HG03095 (cell line): ENCODE measurements around the gene MEIKIN.

Source experiments
- ATAC-seq: cut with Tn5 transposase; IDR thresholded peaks from one replicate; pipeline ENCODE4 v1.9.1; 2021; ENCODE audit warnings: moderate library complexity; ENCODE audit not compliant: unreplicated experiment

Gene MEIKIN, protein sequence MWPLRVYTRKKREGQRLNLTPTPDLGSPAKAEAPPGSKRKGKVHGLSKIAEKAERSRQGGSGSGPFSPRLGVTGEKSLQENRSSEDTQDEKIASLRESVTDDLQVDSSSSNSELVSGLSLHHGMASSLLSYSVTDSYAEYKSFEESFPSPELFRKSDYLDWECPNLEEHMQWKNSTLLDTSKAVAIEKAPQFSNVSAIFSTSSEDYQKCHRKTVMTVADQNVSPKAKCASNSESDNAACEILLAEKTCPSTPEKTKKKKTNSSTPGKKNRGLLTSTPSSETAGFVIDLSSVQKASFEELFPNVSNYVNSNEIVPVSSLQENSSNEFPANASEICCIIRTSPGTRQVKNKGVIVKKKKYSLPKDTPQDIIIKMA

DNA sequence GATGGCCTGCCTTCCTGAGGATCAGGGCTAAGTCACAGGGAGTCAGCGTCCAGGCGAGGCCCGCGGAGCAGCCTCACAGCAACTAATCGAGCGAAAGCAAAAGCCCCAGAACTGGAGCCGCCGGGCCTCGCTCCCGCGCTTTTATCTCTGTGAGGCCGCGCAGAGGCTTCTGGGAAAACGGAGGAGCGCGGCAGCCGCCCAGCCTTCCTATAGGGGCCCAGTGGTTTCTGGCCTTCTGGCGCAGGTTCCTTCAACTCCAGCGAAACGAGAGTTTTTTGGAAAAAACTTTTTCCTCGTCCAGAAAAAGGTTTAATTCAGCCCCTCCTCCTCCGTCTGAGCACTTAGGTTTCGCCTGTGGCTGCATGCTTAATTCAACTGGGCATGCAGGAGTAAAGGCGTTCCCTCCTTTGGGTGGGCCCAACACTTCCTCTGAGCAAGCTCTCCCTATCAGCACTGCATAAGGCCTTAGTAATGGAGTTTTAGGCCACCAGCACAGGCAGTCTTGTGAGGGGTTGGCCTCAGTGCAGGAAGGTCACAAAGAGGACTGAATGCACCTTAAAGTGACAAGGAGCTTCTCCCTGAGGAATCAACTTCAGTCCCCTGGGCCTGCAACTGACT lies at the start of gene MEIKIN:
MEIKIN (minus strand) TSS at position 113 of the 618 bp plus-strand sequence. CDS start 158 bp downstream, outside the sequence.
- ATAC-seq = no peak

DNA sequence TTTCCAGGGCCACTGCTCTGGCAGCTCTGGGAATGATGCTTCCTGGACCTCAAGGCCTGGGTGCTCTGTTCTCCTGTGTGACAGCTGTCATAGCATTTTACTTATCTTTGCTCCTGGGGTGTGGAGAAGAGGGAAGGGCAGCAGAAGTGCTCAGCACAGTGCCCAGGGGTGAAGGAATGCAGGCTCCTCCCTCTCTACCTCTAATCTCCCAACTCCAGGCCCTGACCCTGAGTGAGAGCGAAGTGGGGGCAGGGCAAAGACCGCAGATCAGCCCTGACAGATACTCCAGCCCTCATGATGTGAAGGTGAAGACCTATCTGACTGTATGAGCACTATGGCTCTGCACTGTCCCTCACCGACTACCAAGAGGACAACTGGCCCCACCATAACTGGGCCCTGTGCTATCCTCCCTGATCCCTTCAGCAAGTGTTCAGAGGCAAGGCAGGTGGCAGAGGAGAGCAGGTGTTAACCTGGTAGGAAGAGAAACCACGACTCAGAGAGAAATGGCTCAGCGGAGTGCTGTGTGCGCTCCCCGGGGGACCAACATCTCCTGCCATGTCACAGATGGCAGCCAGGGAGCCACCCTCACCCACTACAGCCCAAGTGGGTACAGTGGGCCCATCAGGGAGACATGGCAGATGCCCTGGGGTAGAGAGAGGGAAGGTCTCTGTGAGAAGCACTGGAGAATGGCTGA lies 49.2 kb upstream of the MEIKIN start:
- ATAC-seq = no peak

DNA sequence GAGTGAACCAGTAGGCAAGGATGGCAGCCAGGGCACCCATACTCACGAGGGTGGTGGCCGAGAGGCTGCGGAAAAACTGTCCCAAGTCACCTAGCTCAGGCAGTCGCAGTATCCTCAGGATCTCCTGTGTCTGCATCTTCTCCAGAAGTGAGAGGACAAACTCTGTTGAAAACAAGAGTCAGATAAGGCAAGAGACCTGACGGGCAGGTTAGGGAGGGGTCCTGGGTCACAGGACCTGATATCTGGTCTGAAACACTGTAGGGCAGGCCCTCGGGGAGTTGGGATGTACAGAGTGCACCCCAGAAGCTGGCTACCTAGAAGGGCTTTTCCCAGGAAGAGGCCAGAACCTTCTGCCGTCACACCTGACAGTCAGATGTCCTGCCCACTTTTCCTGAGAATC lies 48.6 kb upstream of the MEIKIN start:
- ATAC-seq = no peak

DNA sequence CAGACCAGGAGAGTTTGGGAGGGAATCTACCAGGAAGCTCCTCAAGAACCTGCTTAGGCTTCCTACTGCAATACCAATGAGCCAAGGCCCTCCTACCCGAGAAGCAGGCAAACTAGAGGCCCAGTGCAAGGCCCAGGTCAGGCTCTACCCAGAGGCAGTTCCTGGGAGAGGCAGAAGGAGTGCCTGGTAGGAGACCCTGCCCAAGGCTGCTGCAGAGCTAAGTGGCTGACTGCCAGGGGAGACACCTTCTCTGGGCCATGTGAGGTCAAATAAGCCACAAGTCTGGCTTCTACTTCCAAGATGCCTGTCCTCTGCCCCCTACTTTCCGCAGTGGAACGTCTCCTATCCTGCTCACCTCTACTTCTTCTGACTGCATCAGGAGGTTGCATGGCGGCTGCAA lies 48.2 kb upstream of the MEIKIN start:
- ATAC-seq = no peak

DNA sequence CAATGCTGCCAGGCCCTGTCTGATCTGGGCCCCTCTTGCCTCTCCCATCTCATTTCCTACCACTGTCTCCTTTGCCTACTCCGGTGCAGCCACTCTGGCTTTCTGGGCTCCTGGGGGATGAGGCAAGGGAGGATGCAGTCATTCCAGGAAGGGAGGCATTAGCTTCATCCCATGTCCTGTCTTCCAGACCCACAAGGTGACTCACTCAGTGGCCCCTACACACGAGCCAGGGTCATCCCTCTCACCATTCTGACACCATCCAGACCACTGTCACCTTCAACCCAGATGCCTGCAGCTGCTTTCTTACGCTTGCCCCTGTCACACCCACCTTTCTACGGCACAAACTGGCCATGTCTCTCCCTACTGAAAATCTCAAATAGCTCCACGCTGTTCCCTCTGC lies 46.9 kb upstream of the MEIKIN start:
- no peak for ATAC-seq

DNA sequence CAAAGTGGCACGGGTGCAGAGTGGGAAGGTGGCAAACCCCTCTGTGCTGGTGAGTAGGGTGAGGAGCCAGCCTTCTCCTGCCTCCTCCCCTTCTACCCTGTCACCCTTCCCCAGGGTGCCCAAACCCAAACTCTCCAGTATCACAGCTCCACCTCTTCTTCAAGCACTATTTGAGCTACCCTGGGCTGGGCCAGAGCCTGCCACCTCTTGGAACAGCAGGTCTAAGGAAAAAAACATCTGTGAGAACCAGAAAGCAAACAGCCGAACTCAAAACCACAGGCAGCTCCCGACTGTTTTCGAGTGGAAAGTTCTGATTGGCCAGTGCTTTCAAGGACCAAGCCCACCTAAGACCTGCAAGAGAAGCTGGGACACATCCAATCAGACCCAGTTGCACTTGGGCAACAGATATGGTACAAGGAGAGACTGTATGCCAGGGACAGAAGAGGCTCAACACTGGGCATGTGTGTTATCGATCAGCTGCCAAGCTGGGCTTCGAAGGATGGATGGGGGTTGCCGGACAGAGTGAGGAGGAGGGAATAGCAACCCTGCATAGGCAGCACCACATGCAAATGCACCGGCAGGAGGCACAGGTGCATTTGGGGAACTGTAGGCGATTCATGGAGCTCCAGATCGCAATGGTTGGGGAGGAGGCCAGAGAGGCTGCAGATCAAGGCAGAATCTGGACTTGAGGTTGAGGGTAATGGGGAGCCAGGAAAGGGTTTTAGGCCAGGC lies 46.3 kb upstream of the MEIKIN start:
- no peak for ATAC-seq

DNA sequence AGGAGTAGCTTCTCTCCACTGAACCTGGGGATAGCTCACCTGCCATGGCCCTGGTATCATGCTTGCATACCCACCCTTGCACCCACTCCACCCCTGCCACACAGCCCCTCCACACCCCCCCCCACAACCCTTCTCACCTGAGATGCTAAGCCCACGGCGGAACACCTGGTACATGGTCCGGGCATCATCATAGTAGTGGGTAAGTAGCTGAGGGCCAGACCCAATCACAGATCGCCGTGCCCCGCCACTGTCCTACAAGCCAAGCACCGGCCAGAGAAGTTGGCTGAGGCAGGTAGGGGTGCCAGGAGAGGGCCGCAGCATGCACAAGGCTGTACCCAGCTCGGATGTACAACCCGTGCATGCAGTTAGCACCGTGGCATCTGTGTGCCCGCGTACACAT lies 45.3 kb upstream of the MEIKIN start:
- no peak for ATAC-seq

DNA sequence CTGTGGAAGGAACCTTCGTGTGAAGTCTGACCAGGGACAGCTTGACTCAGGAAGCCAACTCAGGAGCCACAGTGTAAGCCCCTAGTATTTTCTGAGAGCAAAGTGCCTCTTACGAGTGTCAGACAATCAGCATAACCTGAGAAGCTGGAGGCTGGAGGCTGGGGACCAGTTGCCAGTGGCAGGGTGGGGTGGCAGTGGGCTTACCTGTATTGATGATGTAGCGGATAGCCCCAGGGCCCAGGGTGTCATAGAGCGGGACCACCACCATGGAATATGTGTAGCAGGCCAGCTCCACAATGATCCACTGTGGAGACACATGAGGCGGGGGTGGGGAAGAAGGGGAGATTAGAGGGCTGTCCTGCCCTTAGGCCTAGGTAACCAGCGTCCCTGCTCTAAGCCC lies 43.1 kb upstream of the MEIKIN start:
- no peak for ATAC-seq

DNA sequence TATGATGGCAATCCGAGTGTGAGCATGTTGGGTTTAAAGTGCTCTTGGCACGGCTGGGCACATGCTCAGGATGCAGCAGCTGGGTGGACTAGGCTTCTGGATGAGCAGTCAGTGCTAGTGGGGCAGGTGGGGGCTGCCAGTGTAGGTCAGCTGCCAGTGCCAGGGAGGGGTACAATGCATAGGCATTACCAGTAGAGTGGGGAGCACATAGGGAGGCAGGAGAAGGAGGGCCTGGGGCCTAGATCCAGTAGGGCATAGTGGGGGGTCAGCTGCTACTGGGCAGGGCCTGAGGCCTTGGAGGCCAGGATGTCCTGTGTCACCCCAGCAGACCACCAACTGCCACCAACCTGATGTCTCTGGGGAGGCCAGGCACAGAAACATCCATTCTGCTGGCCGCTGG lies 41.8 kb upstream of the MEIKIN start:
- no peak for ATAC-seq

DNA sequence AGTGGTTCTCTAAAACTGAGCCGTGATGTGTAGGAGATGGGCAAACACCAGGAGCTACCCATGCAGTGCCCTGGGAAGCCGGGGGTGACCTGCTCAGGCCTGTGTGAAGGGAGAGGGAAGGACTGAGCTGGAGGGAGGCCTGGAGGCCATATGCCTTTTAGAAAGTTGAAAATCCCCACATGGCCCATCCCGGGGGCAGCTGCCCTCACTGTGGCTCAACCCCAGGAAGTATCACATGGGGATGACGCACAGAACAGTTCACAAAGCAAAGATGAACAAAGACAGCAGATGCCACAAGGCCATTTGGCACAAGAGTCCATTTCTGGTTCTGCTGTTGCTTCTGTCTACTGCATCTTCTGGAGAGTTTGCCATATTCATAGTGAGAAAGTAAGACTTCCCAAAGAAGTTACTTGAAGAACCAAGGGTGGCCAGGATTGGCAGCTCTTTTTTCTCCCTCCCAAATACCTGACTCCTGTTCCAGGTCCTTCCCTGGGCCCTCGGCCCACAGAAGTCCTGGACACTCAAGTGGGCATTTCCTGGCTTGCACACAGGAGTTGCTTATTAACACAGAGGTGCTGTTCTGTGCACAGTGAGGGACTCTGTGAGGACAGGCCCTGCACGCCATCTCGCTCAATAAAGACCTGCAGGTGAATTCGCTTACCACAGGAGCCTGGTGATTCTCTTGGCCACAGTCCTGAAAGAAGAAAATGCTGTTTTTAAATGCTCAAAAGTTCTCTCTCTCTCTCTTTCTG lies 40.9 kb upstream of the MEIKIN start:
- no peak for ATAC-seq

DNA sequence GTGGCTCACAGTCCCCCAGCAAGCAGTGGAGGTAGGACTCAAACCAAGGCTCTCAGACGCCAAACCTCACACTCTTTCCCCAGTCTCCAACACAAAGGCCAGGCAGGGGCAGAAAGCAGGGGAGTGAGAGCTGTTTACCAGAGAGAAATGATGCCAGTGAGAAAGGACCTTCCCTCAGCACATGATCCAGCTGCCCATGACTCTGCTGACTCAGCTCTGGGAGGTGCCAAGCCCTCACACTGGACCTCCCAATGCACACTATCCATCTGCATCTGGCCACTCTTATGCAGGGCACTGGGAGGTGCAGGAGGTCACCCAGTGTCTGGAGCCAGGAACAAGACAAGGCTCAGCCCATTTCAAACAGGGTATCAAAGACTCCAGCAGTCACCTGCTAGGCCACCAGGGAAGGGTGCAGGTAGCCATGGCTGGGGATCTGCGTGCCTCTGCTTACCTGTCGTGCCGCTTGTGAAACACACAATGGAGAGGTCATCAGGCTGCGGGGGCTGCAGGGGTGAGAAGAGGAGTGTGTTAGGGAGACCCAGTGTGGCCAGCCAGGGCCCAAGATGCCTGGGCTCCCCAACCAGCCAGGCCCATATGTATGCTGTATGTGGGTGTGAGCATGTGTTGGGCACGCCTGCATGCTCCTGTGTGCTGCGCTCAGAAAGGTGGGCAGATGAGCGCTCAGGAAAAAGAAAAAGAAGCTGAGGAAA lies 39.6 kb upstream of the MEIKIN start:
- no peak for ATAC-seq

DNA sequence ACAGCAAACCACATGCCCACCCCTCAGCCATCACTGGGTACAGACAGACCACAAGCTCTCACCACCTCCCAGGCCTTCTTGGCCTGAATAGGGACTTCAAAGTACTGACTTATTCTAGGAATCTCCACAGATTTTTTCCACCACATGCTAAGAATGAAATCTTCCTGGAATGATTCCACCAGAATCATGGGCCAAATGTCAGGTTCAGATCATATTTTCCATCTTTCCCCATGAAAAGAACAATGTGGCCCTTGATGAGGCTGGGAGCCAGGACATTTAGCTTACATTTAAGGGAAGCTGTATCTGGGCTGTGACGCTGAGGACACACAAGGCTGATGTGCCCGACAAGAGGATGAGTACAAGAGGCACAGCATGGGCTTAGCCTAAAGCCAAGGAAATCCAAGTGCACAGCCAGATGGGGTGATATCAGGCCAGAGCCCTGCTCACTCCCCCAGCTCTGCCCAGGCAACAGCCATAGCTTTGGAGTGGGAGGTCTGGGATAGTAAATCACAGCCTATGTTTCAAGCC lies 37.8 kb upstream of the MEIKIN start:
- ATAC-seq = no peak

DNA sequence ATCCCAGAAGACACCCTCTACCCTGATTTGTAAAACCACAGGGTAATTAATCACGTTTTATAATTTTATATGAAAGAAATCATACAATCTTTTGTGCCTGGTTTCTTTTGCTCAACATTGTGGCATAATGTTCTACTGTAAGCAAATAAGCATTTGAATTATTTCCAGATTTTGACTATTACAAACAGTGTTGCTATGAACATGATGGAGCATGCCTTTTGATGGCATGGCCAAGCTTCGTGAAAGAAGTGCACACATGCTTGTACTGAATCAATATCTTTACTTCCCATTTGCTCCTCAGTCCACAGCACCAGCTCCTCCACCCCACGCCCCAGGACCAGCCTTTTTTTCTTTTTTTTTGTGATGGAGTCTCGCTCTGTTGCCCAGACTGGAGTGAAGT lies 36.1 kb upstream of the MEIKIN start:
- ATAC-seq = no peak

DNA sequence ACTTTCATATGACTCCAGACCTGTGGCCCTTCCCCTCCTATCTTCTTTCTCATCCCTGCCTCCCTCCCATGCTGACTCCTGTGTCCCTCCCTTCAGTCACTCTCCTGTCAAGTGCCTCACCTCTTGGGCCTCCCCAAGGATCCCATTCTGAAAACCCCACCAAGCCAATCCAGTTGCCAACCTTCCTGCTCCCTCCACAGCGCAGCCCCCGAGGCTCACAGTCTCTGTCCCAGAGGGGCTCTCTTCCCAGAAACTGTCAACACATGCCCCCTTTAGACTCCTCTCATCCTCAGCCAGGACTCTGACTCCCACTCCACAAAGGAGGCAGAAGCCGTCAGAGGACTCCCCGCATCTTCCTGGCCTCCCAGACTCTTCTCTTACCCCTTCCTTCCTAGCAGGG lies 35.2 kb upstream of the MEIKIN start:
- no peak for ATAC-seq

DNA sequence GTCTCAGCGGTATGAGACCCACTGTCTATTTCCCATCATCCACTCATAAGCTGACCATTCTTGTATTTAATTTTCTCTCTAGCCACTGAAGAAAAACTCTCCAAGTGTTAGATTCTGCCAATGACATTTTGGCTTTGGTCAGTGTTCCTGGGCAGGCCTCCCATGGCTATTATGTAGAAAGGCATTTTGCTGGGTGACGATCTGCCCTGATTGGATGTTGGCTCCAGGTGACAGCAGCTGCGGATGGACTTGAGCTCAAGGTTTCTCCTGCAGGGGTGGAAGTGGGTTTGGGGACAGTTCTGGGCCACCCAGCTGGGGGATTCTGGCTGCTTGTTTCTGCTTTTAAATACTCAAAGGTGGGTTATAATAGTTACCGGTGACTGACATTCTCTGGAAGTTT lies 34.4 kb upstream of the MEIKIN start:
- ATAC-seq = no peak

DNA sequence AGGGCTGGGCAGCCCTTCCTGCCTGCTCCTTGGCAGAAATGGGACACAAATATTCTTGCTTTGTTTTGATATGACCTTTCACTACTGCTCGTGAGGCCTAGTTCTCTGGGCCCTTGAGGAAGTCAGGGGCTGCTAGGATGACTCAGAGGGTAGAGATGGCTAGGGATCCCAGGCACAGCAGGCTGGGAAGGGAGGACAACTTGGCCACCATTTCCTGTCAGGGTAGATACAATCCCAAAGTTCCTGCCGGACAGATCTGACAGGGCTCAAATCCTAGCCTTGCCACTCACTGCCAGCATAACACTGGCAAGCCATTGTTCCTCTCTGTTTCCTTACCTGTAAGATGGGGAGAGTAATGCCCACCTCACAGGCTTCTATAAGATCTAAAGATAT lies 31.7 kb upstream of the MEIKIN start:
- no peak for ATAC-seq

DNA sequence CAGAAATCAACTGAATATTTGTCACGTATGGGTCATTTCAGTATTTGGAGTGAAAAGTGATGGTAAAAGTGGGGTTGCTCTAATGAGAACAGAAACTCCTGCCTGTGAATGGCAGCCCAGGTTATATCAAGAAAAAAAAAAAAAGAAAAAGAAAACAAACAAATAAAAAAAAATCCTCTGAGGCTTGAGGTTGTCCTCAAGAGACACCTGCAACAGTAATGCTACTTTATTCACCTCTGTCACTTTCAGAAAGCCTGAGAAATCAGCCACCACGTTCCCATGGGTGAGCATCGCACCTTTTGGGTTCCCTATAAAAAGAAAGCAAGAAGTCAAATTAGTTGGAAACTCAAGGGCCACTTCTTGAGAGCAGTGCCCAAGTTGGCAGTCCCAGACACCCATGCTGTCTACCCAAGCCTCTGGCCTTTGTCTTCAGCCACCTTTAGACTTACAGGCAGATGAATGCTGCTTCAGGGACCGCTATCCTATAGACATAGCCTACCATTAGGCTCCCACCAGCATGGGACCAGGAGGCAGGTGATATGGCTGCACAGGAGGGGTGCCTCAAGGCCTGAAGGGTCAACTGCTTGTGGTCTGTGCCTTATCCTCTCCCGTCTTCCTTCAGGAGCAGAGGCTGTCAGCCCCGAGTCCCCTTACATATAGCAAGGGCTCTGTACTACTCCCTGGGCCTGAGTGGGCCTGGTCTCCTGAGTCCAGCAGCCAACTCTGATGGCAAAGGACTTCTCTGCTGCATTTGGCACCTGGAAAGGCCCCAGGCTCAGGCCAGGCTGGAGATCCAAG lies 31.1 kb upstream of the MEIKIN start:
- no peak for ATAC-seq

DNA sequence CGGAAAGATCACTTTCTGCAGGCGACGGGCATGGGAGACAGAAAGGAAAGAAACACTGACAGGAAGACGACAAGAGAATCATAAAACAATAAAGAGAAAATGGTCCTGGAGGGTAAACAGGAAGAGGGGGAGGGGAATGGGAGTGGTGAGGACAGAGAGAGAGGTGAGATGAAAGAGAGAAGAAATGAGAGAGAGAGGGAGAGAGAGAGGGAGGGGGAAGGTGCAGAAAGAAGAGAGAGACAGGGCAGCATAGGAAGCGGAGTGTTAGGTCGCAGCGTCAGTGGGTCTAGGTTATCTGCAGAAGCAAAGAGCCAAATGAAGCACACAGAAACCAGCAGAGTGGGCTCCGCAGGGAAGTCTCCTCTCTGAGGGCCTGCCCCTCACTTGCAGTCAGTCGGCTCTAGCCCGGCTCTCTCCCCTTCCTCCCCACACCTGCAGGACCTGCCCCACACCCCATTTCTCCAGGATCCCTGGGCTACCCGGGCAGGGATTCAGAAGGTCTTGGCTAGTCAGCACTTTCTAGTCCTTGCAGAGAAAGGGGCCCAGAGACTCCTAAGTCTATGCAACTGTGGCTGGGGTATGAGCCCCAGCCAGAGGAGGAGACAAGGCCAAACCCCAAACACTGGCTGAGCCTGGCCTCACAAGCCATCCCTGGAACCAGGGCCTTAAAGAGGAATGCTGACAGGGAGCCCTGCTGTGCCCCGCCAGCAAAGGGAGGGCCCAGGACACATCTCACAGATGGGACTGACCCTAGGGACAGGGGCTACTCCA lies 29.7 kb upstream of the MEIKIN start:
- ATAC-seq = no peak

DNA sequence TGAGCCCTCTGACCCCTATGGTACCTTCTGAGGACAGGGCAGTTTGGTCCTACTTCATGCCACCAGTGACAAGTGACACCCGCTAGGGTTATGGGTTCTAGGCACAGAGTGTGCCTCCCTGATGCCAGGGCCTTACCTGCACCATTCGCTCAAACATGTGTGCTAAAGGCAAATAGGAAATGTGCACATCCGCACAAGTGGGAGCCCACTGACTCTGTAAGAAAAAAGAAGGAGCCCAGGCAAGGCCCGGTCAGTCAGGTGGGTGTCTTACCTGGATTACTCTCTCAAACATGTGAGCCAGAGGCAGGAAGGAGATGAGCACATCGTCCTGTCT lies 29.1 kb upstream of the MEIKIN start:
- ATAC-seq = no peak
